CD14-positive monocyte (primary cell): ENCODE measurements around the gene FGD4. TPM values are rescaled to one million over a fixed set of nuclear protein-coding genes. Genes with fewer than 3 reads are reported as not detected.
A peak's percentile ranks its signal among the peaks of the same experiment; 100 is the strongest.

Experiments used
- DNase-seq, 3 donors: peaks; one replicate each; pipeline ENCODE4 v3.0.0-alpha.2; 2011 to 2022
- H2AFZ ChIP-seq: 2 replicates; pipeline ENCODE4 v1.6.0; 2012; ENCODE audit warnings: mild to moderate bottlenecking, low read depth, low read length, inconsistent platforms; ENCODE audit not compliant: insufficient read depth, poor library complexity, severe bottlenecking
- H3K27ac ChIP-seq, 2 donors: 1 replicate in 1 of 2; 2 replicates in 1 of 2; pipeline ENCODE4 v1.5.1; 2012 to 2013; ENCODE audit warnings: low read length in 2 of 2, control low read depth in 1 of 2, inconsistent platforms in 1 of 2, low read depth in 1 of 2, mild to moderate bottlenecking in 1 of 2
- H3K27me3 ChIP-seq, 2 donors: one replicate each; pipeline versions ENCODE4 v1.6.0 to v1.6.1; 2011 to 2013; ENCODE audit warnings: low read length in 2 of 2; ENCODE audit not compliant: control insufficient read depth in 2 of 2, insufficient read depth in 2 of 2
- H3K36me3 ChIP-seq, 2 donors: replicated peaks in 1 of 2; 1 replicate in 1 of 2; 2 replicates in 1 of 2; pipeline versions ENCODE4 v1.5.1 to v1.6.1; 2012 to 2013; ENCODE audit warnings: low read length in 2 of 2, control low read depth in 1 of 2, inconsistent platforms in 1 of 2, mild to moderate bottlenecking in 1 of 2; ENCODE audit not compliant: insufficient read depth in 2 of 2, control insufficient read depth in 1 of 2
- H3K4me1 ChIP-seq, 2 donors: 1 replicate in 1 of 2; 2 replicates in 1 of 2; pipeline versions ENCODE4 v1.5.1 to v1.6.1; 2012 to 2013; ENCODE audit warnings: low read length in 2 of 2, control low read depth in 1 of 2, inconsistent platforms in 1 of 2, mild to moderate bottlenecking in 1 of 2, moderate library complexity in 1 of 2; ENCODE audit not compliant: insufficient read depth in 2 of 2, control insufficient read depth in 1 of 2
- H3K4me2 ChIP-seq: replicated peaks from 2 replicates; pipeline ENCODE3; 2012; ENCODE audit warnings: low read length, moderate library complexity, mild to moderate bottlenecking; ENCODE audit not compliant: poor library complexity, severe bottlenecking; ENCODE audit errors: extremely low read depth
- H3K4me3 ChIP-seq, 3 experiments: fragments of 200-600 bp in 1 of 3; sonication (generic) in 1 of 3; replicated peaks in 1 of 3; 1 replicate in 2 of 3; 2 replicates in 1 of 3; pipeline ENCODE4 v1.5.1; 2011 to 2013; ENCODE audit warnings: low read length in 3 of 3, mild to moderate bottlenecking in 3 of 3, control low read depth in 2 of 3, low read depth in 2 of 3, inconsistent platforms in 1 of 3, moderate library complexity in 1 of 3
- H3K79me2 ChIP-seq: 2 replicates; pipeline ENCODE4 v1.6.0; 2012; ENCODE audit warnings: mild to moderate bottlenecking, control low read depth, inconsistent platforms, low read length, moderate library complexity; ENCODE audit not compliant: insufficient read depth
- H3K9ac ChIP-seq: 2 replicates; pipeline ENCODE4 v1.6.0; 2017; ENCODE audit warnings: low read length, mild to moderate bottlenecking; ENCODE audit not compliant: insufficient read depth, poor library complexity, severe bottlenecking
- H3K9me3 ChIP-seq, 2 donors: replicated peaks in 1 of 2; 1 replicate in 1 of 2; 2 replicates in 1 of 2; pipeline versions ENCODE4 v1.5.1 to v1.6.1; 2012 to 2013; ENCODE audit warnings: low read length in 2 of 2, control low read depth in 1 of 2; ENCODE audit not compliant: control insufficient read depth in 1 of 2, insufficient read depth in 1 of 2
- H4K20me1 ChIP-seq: 2 replicates; pipeline ENCODE4 v1.6.0; 2012; ENCODE audit warnings: mild to moderate bottlenecking, low read length, control low read depth, moderate library complexity; ENCODE audit not compliant: insufficient read depth
- H3K27ac Mint-ChIP-seq, 7 donors: one replicate each; pipeline ENCODE4 v1.8.0; 2020; ENCODE audit warnings: mild to moderate bottlenecking in 7 of 7, mixed read lengths in 7 of 7, moderate library complexity in 6 of 7, inconsistent platforms in 2 of 7
- H3K27me3 Mint-ChIP-seq, 3 donors: one replicate each; pipeline ENCODE4 v1.8.0; 2021 to 2022; ENCODE audit warnings: low read depth in 3 of 3, mild to moderate bottlenecking in 3 of 3, mixed read lengths in 3 of 3, moderate library complexity in 3 of 3, inconsistent platforms in 1 of 3
- H3K36me3 Mint-ChIP-seq, 2 donors: one replicate each; pipeline ENCODE4 v1.8.0; 2020; ENCODE audit warnings: mixed read lengths in 2 of 2, inconsistent platforms in 1 of 2, mild to moderate bottlenecking in 1 of 2
- H3K4me1 Mint-ChIP-seq: one replicate; pipeline ENCODE4 v1.8.0; 2020; ENCODE audit warnings: mild to moderate bottlenecking, mixed read lengths
- H3K4me3 Mint-ChIP-seq, 2 donors: one replicate each; pipeline ENCODE4 v1.8.0; 2020; ENCODE audit warnings: mild to moderate bottlenecking in 2 of 2, mixed read lengths in 2 of 2, moderate library complexity in 1 of 2
- H3K9me3 Mint-ChIP-seq, 7 donors: one replicate each; pipeline ENCODE4 v1.8.0; 2020 to 2022; ENCODE audit warnings: mixed read lengths in 7 of 7, mild to moderate bottlenecking in 6 of 7, moderate library complexity in 6 of 7, inconsistent platforms in 2 of 7
- WGBS: methylation state at CpG from one replicate; pipeline ENCODE4 v1.1.5; 2013; ENCODE audit warnings: missing lambda C conversion rate; ENCODE audit not compliant: insufficient coverage; 5-methylcytosine and 5-hydroxymethylcytosine counted together
- intact Hi-C, 2 donors: fragments of 100-400 bp; cut with micrococcal nuclease; formaldehyde crosslinking; loops; one replicate each; pipeline versions ENCODE4 v1.15.0 to v1.15.1; 2023
- polyA plus RNA-seq, 3 donors: library from polyadenylated mRNA; depleted of rRNA in 1 of 3; unstranded in 2 of 3; stranded (reverse) in 1 of 3; fragments of 300-500 nt in 2 of 3; fragments of >200 nt in 1 of 3; fragmentation: Illumina TruSeq in 2 of 3; gene quantifications; 1 replicate in 2 of 3; 2 replicates in 1 of 3; pipeline ENCODE4 v1.2.3, GENCODE V29; 2012 to 2021
- TF ChIP-seq, protein P1 (sequence below): fragments of 200-600 bp; IDR thresholded peaks from one replicate; pipeline ENCODE4 v1.8.0; 2022; ENCODE audit warnings: antibody characterized with exemption, mild to moderate bottlenecking

FGD4 gene
- polyA plus RNA-seq, 3 donors, result 5.3 to 34.4 (median 6.0) TPM

DNA sequence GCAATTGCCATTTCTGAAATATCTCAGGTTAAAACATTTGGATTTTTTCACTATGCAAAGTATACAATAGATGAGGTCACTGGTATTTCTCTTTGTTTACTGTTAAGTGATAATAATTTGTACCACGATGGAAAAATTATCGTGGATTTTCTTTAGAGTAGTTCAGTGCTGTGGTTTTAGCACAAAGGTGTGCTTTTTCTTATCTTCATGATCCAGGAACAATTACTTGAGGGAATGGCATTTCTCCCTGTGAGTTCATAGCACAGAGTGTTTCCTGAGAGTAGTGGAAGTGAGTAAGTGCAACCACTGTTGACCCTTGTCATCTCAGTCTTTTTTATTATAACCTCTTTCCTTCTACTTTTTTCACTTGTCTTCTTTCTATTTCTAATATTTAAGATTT lies 86.8 kb downstream of the FGD4 start:
- H3K9me3 ChIP-seq, result no peaks in the 10 kb centered on the region
- H3K27me3 ChIP-seq, result no peaks in the 10 kb centered on the region
- peak overlapping the region; percentile 66 for H3K9ac ChIP-seq
- TF ChIP-seq, protein P1, sequence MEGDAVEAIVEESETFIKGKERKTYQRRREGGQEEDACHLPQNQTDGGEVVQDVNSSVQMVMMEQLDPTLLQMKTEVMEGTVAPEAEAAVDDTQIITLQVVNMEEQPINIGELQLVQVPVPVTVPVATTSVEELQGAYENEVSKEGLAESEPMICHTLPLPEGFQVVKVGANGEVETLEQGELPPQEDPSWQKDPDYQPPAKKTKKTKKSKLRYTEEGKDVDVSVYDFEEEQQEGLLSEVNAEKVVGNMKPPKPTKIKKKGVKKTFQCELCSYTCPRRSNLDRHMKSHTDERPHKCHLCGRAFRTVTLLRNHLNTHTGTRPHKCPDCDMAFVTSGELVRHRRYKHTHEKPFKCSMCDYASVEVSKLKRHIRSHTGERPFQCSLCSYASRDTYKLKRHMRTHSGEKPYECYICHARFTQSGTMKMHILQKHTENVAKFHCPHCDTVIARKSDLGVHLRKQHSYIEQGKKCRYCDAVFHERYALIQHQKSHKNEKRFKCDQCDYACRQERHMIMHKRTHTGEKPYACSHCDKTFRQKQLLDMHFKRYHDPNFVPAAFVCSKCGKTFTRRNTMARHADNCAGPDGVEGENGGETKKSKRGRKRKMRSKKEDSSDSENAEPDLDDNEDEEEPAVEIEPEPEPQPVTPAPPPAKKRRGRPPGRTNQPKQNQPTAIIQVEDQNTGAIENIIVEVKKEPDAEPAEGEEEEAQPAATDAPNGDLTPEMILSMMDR, result no peak
- Mint-ChIP-seq H3K27me3 (no peaks in the 10 kb centered on the region), H3K9me3 (no peaks in the 10 kb centered on the region), H3K36me3 (peaks cover 11 to 15% of the 10 kb centered on the region in 2 donors), H3K27ac (peak overlapping the region; percentile 97 to 99 (median 99)), H3K4me1 (peaks cover 66% of the 10 kb centered on the region), H3K4me3 (peak overlapping the region; percentile 77 to 92)
- H3K36me3 ChIP-seq, result no peaks in the 10 kb centered on the region
- peak overlapping the region; percentile 70 to 99 (median 84) for H3K4me3 ChIP-seq
- H3K27ac ChIP-seq, result peak overlapping the region; percentile 91 to 95
- H3K79me2 ChIP-seq, result peaks cover 61% of the 10 kb centered on the region
- intact Hi-C loops, result loop anchor here (5.0 to 10.0 kb wide), 4 partner anchors 36 to 741 kb away; no protein-coding TSS in a partner anchor
- peaks cover 73 to 87% of the 10 kb centered on the region in 2 donors for H3K4me1 ChIP-seq
- DNase-seq, result peak in 2 of 3 donors; percentile 48 to 66
- no peak overlapping the region for H2AFZ ChIP-seq
- peak overlapping the region; percentile 89 for H3K4me2 ChIP-seq
- H4K20me1 ChIP-seq, result peaks cover 4% of the 10 kb centered on the region
- no CpG with 5 or more reads among the region's 2 CpGs for WGBS

- peaks cover 19% of the 10 kb centered on the region for H4K20me1 ChIP-seq
- intact Hi-C loops, result loop anchor here (5.0 to 10.0 kb wide), 4 partner anchors 34 to 743 kb away; no protein-coding TSS in a partner anchor
- peaks cover 53 to 74% of the 10 kb centered on the region in 2 donors for H3K4me1 ChIP-seq
- TF ChIP-seq, protein P1, result no peak
- peak overlapping the region; percentile 70 to 99 (median 84) for H3K4me3 ChIP-seq
- peaks cover 11 to 15% of the 10 kb centered on the region in 2 donors for H3K36me3 Mint-ChIP-seq
- peaks cover 81% of the 10 kb centered on the region for H3K79me2 ChIP-seq
- no peak for DNase-seq
- peak overlapping the region; percentile 89 for H3K4me2 ChIP-seq
- H2AFZ ChIP-seq, result no peak overlapping the region
- peak overlapping the region in 1 of 2 donors; percentile 95 for H3K27ac ChIP-seq
- H3K9ac ChIP-seq, result no peak overlapping the region
- H3K27me3 ChIP-seq, result no peaks in the 10 kb centered on the region
- no peaks in the 10 kb centered on the region for H3K9me3 Mint-ChIP-seq
- H3K4me1 Mint-ChIP-seq, result peaks cover 65% of the 10 kb centered on the region
- H3K36me3 ChIP-seq, result peaks cover 0 to 4% of the 10 kb centered on the region in 2 donors
- H3K27ac Mint-ChIP-seq, result peak overlapping the region in 3 of 7 donors; percentile 79 to 98 (median 84)
- WGBS, result 100% methylated on average over 1 of the region's 2 CpGs
- H3K27me3 Mint-ChIP-seq, result no peaks in the 10 kb centered on the region
- H3K9me3 ChIP-seq, result no peaks in the 10 kb centered on the region
- H3K4me3 Mint-ChIP-seq, result peak overlapping the region; percentile 67 to 80
Measured at GRCh38 chr12:32488132-32488531, 88.8 kb downstream of the FGD4 start.
